GM13977 (cell line): ENCODE data around the gene SHQ1.
"Not testable (repeated sequence)": the region's sequence is repeated elsewhere in the genome, so short reads cannot be mapped to it uniquely, and the experiment has no call there.

Experiments
- DNase-seq: peaks from one replicate; pipeline ENCODE4 v3.0.0; 2012; ENCODE audit warnings: low spot score
- in situ Hi-C: fragments of 300-500 bp; cut with MboI; formaldehyde crosslinking; loops from one replicate; pipeline ENCODE4 v1.12.0; 2022; ENCODE audit warnings: low sequenced_read_pairs, low pct_unique_long_range_greater_than_20kb, mixed read lengths, inconsistent platforms; ENCODE audit not compliant: unreplicated experiment
- TF ChIP-seq, protein P1 (sequence below): IDR thresholded peaks from 2 replicates; pipeline ENCODE4 v1.5.1; 2012; ENCODE audit warnings: mild to moderate bottlenecking, control low read depth; ENCODE audit not compliant: insufficient read depth; ENCODE audit errors: extremely low read depth, missing control alignments

The SHQ1 gene

DNA sequence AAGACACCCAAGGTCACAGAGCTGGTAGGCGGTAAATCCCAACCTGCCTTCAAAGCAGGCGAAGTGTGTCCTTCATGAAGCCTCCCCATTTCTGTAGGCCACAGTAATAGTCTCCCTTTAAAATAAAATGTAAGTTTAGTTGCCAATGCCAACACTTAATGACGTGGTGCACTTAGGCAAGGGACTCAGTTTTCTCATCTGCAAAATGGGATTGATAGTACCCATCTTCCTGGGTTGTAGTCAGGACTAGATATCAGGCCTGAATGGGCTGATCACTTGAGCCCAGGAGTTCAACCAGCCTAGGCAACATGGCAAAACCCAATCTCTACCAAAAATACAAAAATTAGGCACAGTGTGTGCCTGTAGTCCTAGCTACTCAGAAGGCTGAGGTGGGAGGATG is 114.6 kb downstream of the SHQ1 start:
- DNase-seq, result no peak
- in situ Hi-C loops, result no loop called here
- TF ChIP-seq, protein P1, sequence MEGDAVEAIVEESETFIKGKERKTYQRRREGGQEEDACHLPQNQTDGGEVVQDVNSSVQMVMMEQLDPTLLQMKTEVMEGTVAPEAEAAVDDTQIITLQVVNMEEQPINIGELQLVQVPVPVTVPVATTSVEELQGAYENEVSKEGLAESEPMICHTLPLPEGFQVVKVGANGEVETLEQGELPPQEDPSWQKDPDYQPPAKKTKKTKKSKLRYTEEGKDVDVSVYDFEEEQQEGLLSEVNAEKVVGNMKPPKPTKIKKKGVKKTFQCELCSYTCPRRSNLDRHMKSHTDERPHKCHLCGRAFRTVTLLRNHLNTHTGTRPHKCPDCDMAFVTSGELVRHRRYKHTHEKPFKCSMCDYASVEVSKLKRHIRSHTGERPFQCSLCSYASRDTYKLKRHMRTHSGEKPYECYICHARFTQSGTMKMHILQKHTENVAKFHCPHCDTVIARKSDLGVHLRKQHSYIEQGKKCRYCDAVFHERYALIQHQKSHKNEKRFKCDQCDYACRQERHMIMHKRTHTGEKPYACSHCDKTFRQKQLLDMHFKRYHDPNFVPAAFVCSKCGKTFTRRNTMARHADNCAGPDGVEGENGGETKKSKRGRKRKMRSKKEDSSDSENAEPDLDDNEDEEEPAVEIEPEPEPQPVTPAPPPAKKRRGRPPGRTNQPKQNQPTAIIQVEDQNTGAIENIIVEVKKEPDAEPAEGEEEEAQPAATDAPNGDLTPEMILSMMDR, result no peak

GRCh38 chr3:72732666-72733345 is 115.4 kb downstream of the SHQ1 start:
- in situ Hi-C loops, DNase-seq: not testable (repeated sequence)

DNA sequence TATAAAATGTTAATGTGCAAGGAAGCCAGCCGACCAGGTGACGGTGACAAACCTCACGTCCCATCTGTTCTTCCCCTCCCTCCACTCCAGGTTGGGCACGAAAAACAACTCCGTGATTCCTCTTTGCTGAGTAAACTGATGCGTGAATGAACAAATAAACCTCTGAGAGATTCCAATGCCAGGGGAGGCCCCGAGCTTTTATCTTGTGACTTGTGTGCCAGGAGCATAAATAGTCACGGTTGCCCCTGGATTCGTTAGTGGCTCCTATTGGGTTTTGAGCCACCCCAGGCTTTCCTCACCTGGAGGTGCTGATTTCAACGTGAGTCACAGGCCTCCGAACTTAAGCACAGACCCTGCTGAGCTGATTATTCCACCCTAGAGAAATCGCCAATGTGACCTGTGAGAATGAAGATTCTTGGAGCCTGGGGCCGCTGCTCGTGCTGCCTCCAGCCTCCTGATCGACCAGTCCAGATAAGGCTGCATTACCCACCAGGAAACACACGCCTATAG is 119.2 kb downstream of the SHQ1 start:
- in situ Hi-C loops, result no loop called here
- no peak for DNase-seq
- TF ChIP-seq, protein P1, result no peak

GRCh38 chr3:72728329-72728889 is 119.8 kb downstream of the SHQ1 start:
- DNase-seq, result no peak
- TF ChIP-seq, protein P1, result no peak
- in situ Hi-C loops, result no loop called here

GRCh38 chr3:72727726-72728125 is 120.5 kb downstream of the SHQ1 start:
- TF ChIP-seq, protein P1, result no peak
- DNase-seq, result no peak
- in situ Hi-C loops, result no loop called here

- DNase-seq, result no peak
- in situ Hi-C loops, result no loop called here
- TF ChIP-seq, protein P1, result no peak
Observed at GRCh38 chr3:72727172-72727571, 121.1 kb downstream of the SHQ1 start.

GRCh38 chr3:72725229-72725628 is 123.0 kb downstream of the SHQ1 start:
- in situ Hi-C loops, result no loop called here
- TF ChIP-seq, protein P1, result no peak
- DNase-seq, result no peak
